Activated naive CD4-positive, alpha-beta T cell treated with anti-CD3 and anti-CD28 coated beads, Interleukin-2, amount 50 U/mL, for 16 hours (primary cell): Measurements from ENCODE around the gene RYR1.
"Not testable (repeated sequence)": the region's sequence is repeated elsewhere in the genome, so short reads cannot be mapped to it uniquely, and the experiment has no call there.

Experiments used
- DNase-seq: peaks from one replicate; pipeline ENCODE4 v3.0.0-alpha.2; 2020

The RYR1 gene

GRCh38 chr19:38517980-38518379, 84.5 kb downstream of the RYR1 start:
- not testable (repeated sequence) for DNase-seq

GRCh38 chr19:38519168-38519567, 85.7 kb downstream of the RYR1 start:
- DNase-seq, result no peak

- DNase-seq, result no peak
Observed at GRCh38 chr19:38519988-38520387, 86.5 kb downstream of the RYR1 start.

- DNase-seq, result no peak
Observed at GRCh38 chr19:38522915-38523314, 89.4 kb downstream of the RYR1 start.

GRCh38 chr19:38523319-38523718, 89.8 kb downstream of the RYR1 start:
- no peak for DNase-seq

- no peak for DNase-seq
Observed at GRCh38 chr19:38524369-38524768, 90.9 kb downstream of the RYR1 start.

GRCh38 chr19:38524994-38525634, 91.6 kb downstream of the RYR1 start:
- no peak for DNase-seq

- no peak for DNase-seq
Observed at GRCh38 chr19:38526430-38526829, 92.9 kb downstream of the RYR1 start.

GRCh38 chr19:38527466-38528136, 94.1 kb downstream of the RYR1 start:
- DNase-seq, result peak; percentile 27

GRCh38 chr19:38528213-38528755, 94.8 kb downstream of the RYR1 start:
- no peak for DNase-seq

- no peak for DNase-seq
Observed at GRCh38 chr19:38528931-38529330, 95.4 kb downstream of the RYR1 start.

- no peak for DNase-seq
Observed at GRCh38 chr19:38531515-38531914, 98.0 kb downstream of the RYR1 start.

GRCh38 chr19:38532939-38533338, 99.4 kb downstream of the RYR1 start:
- no peak for DNase-seq

- no peak for DNase-seq
Observed at GRCh38 chr19:38534574-38534973, 101.1 kb downstream of the RYR1 start.

- DNase-seq, result no peak
Observed at GRCh38 chr19:38535212-38535611, 101.7 kb downstream of the RYR1 start.

GRCh38 chr19:38537071-38537936, 103.8 kb downstream of the RYR1 start:
- no peak for DNase-seq

GRCh38 chr19:38538386-38538785, 104.9 kb downstream of the RYR1 start:
- no peak for DNase-seq

- DNase-seq, result no peak
Observed at GRCh38 chr19:38538793-38539528, 105.5 kb downstream of the RYR1 start.

- no peak for DNase-seq
Observed at GRCh38 chr19:38539751-38540150, 106.3 kb downstream of the RYR1 start.

- no peak for DNase-seq
Observed at GRCh38 chr19:38542040-38542439, 108.5 kb downstream of the RYR1 start.

GRCh38 chr19:38543286-38543806, 109.9 kb downstream of the RYR1 start:
- DNase-seq, result no peak

GRCh38 chr19:38543807-38544568, 110.5 kb downstream of the RYR1 start:
- DNase-seq, result no peak
